Measurements from ENCODE around the gene POU6F2. TPM values are rescaled to one million over a fixed set of nuclear protein-coding genes. Genes with fewer than 3 reads are reported as not detected.

Gene POU6F2
- total RNA-seq, 4 donors from 2014 or later = not detected

- Histone ChIP-seq H3K4me3 (no peak overlapping the region), H3K27ac (no peak overlapping the region), H3K36me3 (no peaks in the 10 kb centered on the region), H3K27me3 (no peaks in the 10 kb centered on the region), H3K9me3 (no peaks in the 10 kb centered on the region), H3K4me1 (no peaks in the 10 kb centered on the region)
- ATAC-seq = no peak
- intact Hi-C loops (cut with DNase I; ENCODE audit: low total_unique reads) (no loop called here), in situ Hi-C loops (cut with MboI; ENCODE audit: low sequenced_read_pairs in 4 of 4) (no loop called here)
- DNase-seq = no peak
- TF ChIP-seq CTCF (IDR thresholded peaks at IDR 0.05 in 4 of 5, conservative IDR thresholded peaks at IDR 0.05 in 1 of 5) = no peak
- TF ChIP-seq POLR2A (IDR thresholded peaks at IDR 0.05) = no peak
Observed at GRCh38 chr7:39091774-39092173, 114.1 kb downstream of the POU6F2 start.

GRCh38 chr7:39094731-39095130 is 117.0 kb downstream of the POU6F2 start:
- no peak overlapping the region for H3K27ac ChIP-seq
- in situ Hi-C loops (cut with MboI; ENCODE audit: low sequenced_read_pairs in 4 of 4) = no loop called here
- H3K36me3 ChIP-seq = no peaks in the 10 kb centered on the region
- H3K4me3 ChIP-seq = no peak overlapping the region
- TF ChIP-seq CTCF (IDR thresholded peaks at IDR 0.05 in 4 of 5, conservative IDR thresholded peaks at IDR 0.05 in 1 of 5) = no peak
- TF ChIP-seq POLR2A (IDR thresholded peaks at IDR 0.05) = no peak
- no peaks in the 10 kb centered on the region for H3K9me3 ChIP-seq
- ATAC-seq (no peak), DNase-seq (no peak)
- intact Hi-C loops (cut with DNase I; ENCODE audit: low total_unique reads) = no loop called here
- no peaks in the 10 kb centered on the region for H3K4me1 ChIP-seq
- H3K27me3 ChIP-seq = no peaks in the 10 kb centered on the region

- no peak overlapping the region for H3K27ac ChIP-seq
- intact Hi-C loops (cut with DNase I; ENCODE audit: low total_unique reads) (no loop called here), in situ Hi-C loops (cut with MboI; ENCODE audit: low sequenced_read_pairs in 4 of 4) (no loop called here)
- H3K27me3 ChIP-seq = no peaks in the 10 kb centered on the region
- TF ChIP-seq CTCF (IDR thresholded peaks at IDR 0.05 in 4 of 5, conservative IDR thresholded peaks at IDR 0.05 in 1 of 5) (no peak), POLR2A (IDR thresholded peaks at IDR 0.05) (no peak)
- no peaks in the 10 kb centered on the region for H3K36me3 ChIP-seq
- no peaks in the 10 kb centered on the region for H3K9me3 ChIP-seq
- no peaks in the 10 kb centered on the region for H3K4me1 ChIP-seq
- no peak overlapping the region for H3K4me3 ChIP-seq
- DNase-seq = no peak
- ATAC-seq = no peak
Observed at GRCh38 chr7:39095875-39096619, 118.3 kb downstream of the POU6F2 start.

GRCh38 chr7:39098506-39098905 is 120.8 kb downstream of the POU6F2 start:
- no peak overlapping the region for H3K27ac ChIP-seq
- intact Hi-C loops (cut with DNase I; ENCODE audit: low total_unique reads) (no loop called here), in situ Hi-C loops (cut with MboI; ENCODE audit: low sequenced_read_pairs in 4 of 4) (no loop called here)
- no peak for TF ChIP-seq POLR2A (IDR thresholded peaks at IDR 0.05)
- no peak for TF ChIP-seq CTCF (IDR thresholded peaks at IDR 0.05 in 4 of 5, conservative IDR thresholded peaks at IDR 0.05 in 1 of 5)
- no peak overlapping the region for H3K4me3 ChIP-seq
- no peaks in the 10 kb centered on the region for H3K27me3 ChIP-seq
- H3K9me3 ChIP-seq = no peaks in the 10 kb centered on the region
- DNase-seq (no peak), ATAC-seq (no peak)
- no peaks in the 10 kb centered on the region for H3K4me1 ChIP-seq
- no peaks in the 10 kb centered on the region for H3K36me3 ChIP-seq

GRCh38 chr7:39099146-39099545 is 121.4 kb downstream of the POU6F2 start:
- Histone ChIP-seq H3K36me3 (no peaks in the 10 kb centered on the region), H3K4me3 (no peak overlapping the region), H3K4me1 (no peaks in the 10 kb centered on the region), H3K9me3 (no peaks in the 10 kb centered on the region), H3K27me3 (no peaks in the 10 kb centered on the region), H3K27ac (no peak overlapping the region)
- ATAC-seq (no peak), DNase-seq (no peak)
- TF ChIP-seq POLR2A (IDR thresholded peaks at IDR 0.05) (no peak), CTCF (IDR thresholded peaks at IDR 0.05 in 4 of 5, conservative IDR thresholded peaks at IDR 0.05 in 1 of 5) (no peak)
- in situ Hi-C loops (cut with MboI; ENCODE audit: low sequenced_read_pairs in 4 of 4) = no loop called here
- intact Hi-C loops (cut with DNase I; ENCODE audit: low total_unique reads) = no loop called here
